DOHH2 (cell line): Measurements from ENCODE around the gene AUTS2.

ENCODE experiments used
- EZH2phosphoT487 ChIP-seq: fragments of 200-600 bp; sonication (generic); IDR thresholded peaks from 2 replicates; pipeline ENCODE4 v1.6.1; 2017; ENCODE audit warnings: borderline replicate concordance, mild to moderate bottlenecking, antibody characterized with exemption, low read length, moderate library complexity, mixed read lengths
- TF ChIP-seq, protein P1 (sequence below): fragments of 200-600 bp; sonication (generic); IDR thresholded peaks from one replicate; pipeline ENCODE4 v1.5.1; 2014; ENCODE audit warnings: antibody characterized with exemption, mild to moderate bottlenecking, low read depth, low read length; ENCODE audit not compliant: poor library complexity, severe bottlenecking

DNA sequence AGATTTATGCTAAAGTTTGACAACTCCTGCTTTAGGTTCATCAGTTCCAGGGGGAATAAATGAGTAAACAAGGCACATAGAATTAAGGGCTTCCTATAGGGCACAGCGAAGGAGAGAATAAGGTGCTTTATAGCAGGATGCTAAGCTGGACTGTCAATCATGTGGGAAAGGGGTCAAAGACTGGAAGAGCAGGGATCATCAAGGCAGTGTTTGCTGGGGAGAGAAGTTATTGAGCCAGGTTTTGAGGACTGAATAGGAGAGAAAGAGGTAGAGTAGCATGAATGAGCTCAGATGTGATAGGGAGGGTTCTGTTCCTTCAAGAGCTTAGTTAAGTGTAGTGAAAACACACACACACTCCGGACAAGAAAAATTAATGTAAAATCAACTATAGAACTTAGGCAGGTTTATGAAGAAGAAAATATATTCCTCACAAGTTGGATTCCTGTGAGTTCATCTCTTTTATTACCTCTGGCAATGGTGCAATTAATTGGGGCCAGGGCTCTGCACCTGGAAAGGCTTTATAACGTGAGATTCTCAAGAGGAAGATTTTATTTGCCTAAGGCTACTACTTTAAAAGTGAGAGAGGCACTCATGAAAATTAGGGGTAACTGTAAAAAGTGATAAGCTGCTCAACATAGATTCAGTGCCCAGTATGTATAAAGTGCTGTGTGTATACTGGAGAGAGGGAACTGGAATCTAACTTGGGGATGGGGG, 222.4 kb downstream of the AUTS2 start:
- TF ChIP-seq, protein P1, sequence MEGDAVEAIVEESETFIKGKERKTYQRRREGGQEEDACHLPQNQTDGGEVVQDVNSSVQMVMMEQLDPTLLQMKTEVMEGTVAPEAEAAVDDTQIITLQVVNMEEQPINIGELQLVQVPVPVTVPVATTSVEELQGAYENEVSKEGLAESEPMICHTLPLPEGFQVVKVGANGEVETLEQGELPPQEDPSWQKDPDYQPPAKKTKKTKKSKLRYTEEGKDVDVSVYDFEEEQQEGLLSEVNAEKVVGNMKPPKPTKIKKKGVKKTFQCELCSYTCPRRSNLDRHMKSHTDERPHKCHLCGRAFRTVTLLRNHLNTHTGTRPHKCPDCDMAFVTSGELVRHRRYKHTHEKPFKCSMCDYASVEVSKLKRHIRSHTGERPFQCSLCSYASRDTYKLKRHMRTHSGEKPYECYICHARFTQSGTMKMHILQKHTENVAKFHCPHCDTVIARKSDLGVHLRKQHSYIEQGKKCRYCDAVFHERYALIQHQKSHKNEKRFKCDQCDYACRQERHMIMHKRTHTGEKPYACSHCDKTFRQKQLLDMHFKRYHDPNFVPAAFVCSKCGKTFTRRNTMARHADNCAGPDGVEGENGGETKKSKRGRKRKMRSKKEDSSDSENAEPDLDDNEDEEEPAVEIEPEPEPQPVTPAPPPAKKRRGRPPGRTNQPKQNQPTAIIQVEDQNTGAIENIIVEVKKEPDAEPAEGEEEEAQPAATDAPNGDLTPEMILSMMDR: no peak
- no peak for TF ChIP-seq EZH2phosphoT487
